Middle frontal gyrus (tissue), 1 donor: ENCODE measurements around the gene LZTS3.
"Not testable (repeated sequence)": the region's sequence is repeated elsewhere in the genome, so short reads cannot be mapped to it uniquely, and the experiment has no call there.

Source experiments
- DNase-seq: peaks from one replicate; pipeline ENCODE4 v3.0.0-alpha.2; 2015; ENCODE audit warnings: low spot score; ENCODE audit errors: extremely low spot score

LZTS3 gene

DNA sequence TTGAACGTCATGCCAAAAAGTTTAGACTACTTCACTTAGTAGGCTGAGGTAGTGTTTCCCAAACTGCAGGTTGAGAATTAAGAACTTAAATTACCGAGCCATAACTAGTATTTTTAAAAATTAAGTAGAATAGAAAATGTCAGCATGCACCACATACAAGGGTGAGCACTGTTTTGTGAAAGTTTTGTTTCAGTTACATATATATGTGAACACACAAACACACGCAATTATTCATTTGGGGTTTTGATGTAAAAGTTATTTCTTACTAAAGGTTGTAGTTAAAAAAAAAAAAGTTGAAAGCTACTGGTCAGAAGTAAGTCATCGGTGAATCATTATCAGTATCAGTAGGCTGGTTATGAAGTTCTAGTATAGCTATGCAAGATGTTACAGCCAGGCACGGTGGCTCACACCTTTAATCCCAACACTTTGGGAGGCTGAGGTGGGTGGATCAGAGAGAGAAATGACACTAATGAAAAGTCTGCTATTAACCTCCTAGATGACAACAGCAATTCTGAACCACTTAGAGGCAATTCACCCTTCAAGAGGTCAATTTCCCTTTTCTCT is 37.8 kb downstream of the LZTS3 start:
- no peak for DNase-seq

- no peak for DNase-seq
These were observed 39.2 kb downstream of the LZTS3 start for GRCh38 chr20:3134151-3134550.

GRCh38 chr20:3133155-3133554 is 40.2 kb downstream of the LZTS3 start:
- DNase-seq = no peak

DNA sequence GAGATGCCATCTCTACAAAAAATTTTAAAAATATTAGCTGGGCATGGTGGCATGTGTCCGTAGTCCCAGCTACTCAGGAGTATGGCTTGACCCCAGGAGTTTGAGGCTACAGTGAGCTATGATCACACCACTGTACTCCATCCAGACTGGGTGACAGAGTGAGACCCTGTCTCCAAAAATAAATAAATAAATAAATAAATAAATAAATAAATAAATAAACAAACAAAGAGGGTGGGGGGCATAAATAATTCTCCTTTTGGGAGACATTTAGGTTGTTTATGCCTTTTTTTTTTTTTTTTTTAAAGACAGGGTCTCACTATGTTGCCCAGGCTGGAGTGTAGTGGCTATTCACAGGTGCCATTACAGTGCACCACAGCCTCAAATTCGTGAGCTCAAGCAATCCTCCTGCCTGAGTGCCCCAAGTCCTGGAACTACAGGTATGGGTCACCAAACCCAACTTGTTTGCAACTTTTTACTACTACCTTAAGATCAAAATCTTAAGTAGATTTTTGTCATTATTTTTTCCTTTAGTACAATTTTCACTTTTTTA is 43.2 kb downstream of the LZTS3 start:
- no peak for DNase-seq

DNA sequence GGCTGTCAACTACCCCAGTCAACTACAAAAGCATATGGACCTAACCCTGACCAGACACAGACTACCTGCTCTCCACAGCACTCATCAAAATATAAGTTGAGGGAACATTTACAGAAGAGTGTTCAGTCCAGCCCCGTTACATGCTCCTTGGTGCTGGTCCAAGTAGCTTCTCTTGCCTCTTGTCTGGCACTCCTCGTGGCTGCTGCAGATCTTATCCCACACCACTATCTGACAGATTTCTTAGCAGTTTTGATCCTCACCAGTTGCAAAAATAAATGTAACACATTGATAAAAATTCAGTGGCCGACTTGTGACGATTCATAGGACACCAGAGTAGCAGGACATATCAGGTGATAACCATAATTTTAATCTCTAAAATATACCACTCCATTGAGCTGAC is 44.3 kb downstream of the LZTS3 start:
- no peak for DNase-seq

GRCh38 chr20:3128275-3128984 is 44.9 kb downstream of the LZTS3 start:
- DNase-seq = no peak

- no peak for DNase-seq
These were observed 46.9 kb downstream of the LZTS3 start for GRCh38 chr20:3126527-3126859.

DNA sequence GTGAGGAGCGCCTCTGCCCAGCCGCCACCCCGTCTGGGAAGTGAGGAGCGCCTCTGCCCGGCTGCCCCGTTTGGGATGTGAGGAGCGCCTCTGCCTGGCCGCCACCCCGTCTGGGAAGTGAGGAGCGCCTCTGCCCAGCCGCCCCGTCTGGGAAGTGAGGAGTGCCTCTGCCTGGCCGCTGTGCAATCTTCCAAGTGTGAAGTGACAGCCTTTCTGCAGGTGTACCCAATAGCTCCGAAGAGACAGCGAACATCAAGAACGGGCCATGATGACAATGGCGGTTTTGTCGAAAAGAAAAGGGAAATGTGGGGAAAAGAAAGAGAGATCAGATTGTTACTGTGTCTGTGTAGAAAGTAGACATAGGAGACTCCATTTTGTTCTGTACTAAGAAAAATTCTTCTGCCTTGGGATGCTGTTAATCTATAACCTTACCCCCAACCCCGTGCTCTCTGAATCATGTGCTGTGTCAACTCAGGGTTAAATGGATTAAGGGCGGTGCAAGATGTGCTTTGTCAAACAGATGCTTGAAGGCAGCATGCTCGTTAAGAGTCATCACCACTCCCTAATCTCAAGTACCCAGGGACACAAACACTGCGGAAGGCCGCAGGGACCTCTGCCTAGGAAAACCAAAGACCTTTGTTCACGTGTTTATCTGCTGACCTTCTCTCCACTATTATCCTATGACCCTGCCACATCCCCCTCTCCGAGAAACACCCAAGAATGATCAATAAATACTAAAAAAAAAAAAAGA is 47.4 kb downstream of the LZTS3 start:
- DNase-seq = not testable (repeated sequence)

DNA sequence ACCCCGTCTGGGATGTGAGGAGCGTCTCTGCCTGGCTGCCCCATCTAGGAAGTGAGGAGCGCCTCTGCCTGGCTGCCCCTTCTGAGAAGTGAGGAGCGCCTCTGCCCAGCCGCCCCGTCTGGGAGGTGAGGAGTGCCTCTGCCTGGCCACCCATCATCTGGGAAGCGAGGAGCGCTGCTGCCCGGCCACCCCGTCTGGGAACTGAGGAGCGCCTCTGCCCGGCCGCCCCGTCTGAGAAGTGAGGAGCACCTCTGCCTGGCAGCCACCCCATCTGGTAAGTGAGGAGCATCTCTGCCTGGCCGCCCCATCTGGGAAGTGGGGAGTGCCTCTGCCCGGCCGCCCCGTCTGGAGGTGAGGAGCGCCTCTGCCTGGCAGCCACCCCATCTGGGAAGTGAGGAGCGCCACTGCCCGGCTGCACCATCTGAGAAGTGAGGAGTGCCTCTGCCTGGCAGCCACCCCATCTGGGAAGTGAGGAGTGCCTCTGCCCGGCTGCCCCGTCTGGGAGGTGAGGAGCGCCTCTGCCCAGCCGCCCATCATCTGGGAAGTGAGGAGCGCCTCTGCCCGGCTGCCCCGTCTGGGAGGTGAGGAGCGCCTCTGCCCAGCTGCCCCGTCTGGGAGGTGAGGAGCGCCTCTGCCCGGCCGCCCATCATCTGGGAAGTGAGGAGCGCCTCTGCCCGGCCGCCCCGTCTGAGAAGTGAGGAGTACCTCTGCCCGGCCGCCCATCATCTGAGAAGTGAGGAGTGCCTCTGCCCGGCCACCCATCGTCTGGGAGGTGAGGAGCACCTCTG is 48.4 kb downstream of the LZTS3 start:
- not testable (repeated sequence) for DNase-seq

DNA sequence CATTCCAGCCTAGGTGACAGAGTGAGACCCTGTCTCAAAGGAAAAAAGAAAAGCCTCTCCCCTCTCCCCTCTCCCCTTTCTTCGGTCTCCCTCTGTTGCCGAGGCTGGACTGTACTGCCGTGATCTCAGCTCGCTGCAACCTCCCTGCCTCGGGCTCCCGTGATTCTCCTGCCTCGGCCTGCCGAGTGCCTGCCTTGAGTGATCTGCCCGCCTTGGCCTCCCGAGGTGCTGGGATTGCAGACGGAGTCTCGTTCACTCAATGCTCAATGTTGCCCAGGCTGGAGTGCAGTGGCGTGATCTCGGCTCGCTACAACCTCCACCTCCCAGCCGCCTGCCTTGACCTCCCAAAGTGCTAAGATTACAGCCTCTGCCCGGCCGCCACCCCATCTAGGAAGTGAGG is 49.2 kb downstream of the LZTS3 start:
- DNase-seq = not testable (repeated sequence)

- no peak for DNase-seq
These were observed 49.8 kb downstream of the LZTS3 start for GRCh38 chr20:3123542-3123941.

DNA sequence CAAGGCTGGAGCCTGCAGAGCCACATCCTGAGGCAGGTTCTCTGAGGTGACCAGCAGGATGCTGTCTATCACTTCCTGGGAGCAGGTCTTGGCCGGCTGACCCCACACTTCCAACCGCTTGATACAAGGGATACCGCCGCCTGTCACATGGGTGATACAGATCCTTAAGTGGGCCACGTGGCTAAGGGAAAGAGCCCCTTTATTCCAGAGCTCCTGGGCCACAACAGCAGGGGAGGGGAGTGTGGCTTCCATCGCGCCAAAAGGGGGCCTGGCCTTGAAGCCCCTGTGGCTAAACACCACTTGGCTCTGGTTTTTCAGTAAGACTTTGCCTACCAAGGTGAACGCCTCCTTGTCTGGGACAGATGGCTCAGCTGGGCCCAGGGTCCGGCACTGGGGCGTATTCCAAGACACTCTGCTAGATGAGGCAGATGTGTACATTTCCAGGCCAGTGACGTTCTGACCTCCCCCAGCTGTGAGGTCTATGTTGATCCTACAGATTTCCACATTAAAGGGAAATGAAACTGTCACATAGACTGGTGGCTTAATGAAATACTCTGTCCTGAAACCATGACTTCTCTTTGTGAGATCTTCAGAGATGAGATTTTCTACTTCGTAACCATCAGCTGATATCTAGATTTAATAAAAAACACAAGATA is 51.3 kb downstream of the LZTS3 start:
- no peak for DNase-seq

- DNase-seq = no peak
These were observed 52.0 kb downstream of the LZTS3 start for GRCh38 chr20:3121271-3121911.

- DNase-seq = no peak
These were observed 54.3 kb downstream of the LZTS3 start for GRCh38 chr20:3119044-3119443.

GRCh38 chr20:3117839-3118379 is 55.4 kb downstream of the LZTS3 start:
- DNase-seq = peak; percentile 65

GRCh38 chr20:3116341-3116740 is 57.0 kb downstream of the LZTS3 start:
- DNase-seq = no peak

DNA sequence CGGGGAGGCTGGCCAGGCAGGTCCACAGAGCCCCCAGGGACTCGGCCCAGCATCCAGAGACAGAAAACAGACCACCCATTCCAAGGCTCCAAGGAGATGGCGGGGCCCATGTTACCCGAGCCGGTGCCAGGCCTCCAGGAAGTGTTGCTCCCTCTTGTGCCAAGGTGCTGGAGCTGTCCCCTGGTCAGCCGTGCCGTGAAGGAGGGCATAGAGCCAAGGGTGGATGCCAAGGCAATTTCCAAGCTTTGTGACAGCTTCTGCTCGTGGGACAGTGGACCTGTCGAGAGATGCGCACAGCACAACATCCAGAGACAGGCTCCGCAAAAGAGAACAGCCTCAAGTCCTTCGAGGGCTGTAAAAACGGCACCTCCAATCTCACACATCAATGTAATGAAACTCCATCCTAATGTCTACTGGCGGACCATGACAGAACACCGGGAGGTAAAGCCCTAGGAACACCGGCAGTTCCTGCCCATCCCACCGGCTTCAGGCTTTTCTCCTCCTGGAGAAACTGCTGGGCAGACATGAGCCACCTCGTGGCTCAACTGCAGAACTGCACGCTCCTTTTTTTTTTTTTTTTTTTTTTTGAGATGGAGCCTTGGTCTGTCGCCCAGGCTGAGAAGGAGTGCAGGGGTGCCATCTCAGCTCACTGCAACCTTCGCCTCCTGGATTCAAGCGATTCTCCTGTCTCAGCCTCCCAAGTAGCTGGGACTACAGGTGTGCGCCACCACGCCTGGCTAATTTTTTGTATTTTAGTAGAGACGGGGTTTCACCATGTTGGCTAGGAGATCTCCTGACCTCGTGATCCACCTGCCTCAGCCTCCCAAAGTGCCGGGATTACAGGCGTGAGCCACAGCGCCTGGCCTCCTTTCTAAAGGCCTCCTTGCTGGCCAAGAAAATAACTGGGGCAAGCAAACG is 57.9 kb downstream of the LZTS3 start:
- no peak for DNase-seq
